PC-9 (cell line): ENCODE data around the gene TOMM5. TPM values are rescaled to one million over a fixed set of nuclear protein-coding genes. Genes with fewer than 3 reads are reported as not detected.
"Not testable (repeated sequence)": the region's sequence is repeated elsewhere in the genome, so short reads cannot be mapped to it uniquely, and the experiment has no call there.

ENCODE experiments used
- BruUV-seq: library from RNA; stranded (reverse); fragments of 400-500 nt; replicated peaks from 2 replicates; lab custom pipeline; 2021; lab: Mats Ljungman, UMichigan
- CTCF ChIA-PET: fragments of 300-600 bp; sonication (Branson Sonifier 250); formaldehyde crosslinking; loops from one replicate; lab custom pipeline; 2022; ENCODE audit warnings: antibody characterized with exemption; lab: Charles Lee
- POLR2A ChIA-PET: fragments of 300-600 bp; sonication (Branson Sonifier 250); formaldehyde crosslinking; loops from one replicate; lab custom pipeline; 2022; ENCODE audit warnings: antibody characterized with exemption; ENCODE audit not compliant: unreplicated experiment; lab: Charles Lee
- DNase-seq, 2 experiments: peaks; one replicate each; pipeline versions ENCODE4 v3.0.0 to v3.0.0-alpha.2; 2015 to 2022; ENCODE audit warnings: mixed read lengths in 1 of 2
- H2AFZ ChIP-seq: fragments of 200-600 bp; sonication (generic); 2 replicates; pipeline ENCODE4 v1.8.1; 2017; ENCODE audit warnings: antibody characterized with exemption
- H3F3A ChIP-seq: fragments of 200-600 bp; sonication (generic); 2 replicates; pipeline ENCODE4 v1.8.1; 2017; ENCODE audit warnings: antibody characterized with exemption, mild to moderate bottlenecking, low read depth; ENCODE audit not compliant: insufficient read depth
- H3K27ac ChIP-seq: fragments of 200-600 bp; sonication (generic); 2 replicates; pipeline ENCODE4 v1.6.1; 2016; ENCODE audit warnings: mixed run types
- H3K27me3 ChIP-seq: fragments of 200-600 bp; sonication (generic); 2 replicates; pipeline ENCODE4 v1.6.1; 2016; ENCODE audit warnings: low read depth, mixed run types; ENCODE audit not compliant: insufficient read depth
- H3K36me3 ChIP-seq: fragments of 200-600 bp; sonication (generic); 2 replicates; pipeline ENCODE4 v1.6.1; 2016; ENCODE audit warnings: low read depth, mixed run types
- H3K4me1 ChIP-seq: fragments of 200-600 bp; sonication (generic); replicated peaks from 2 replicates; pipeline ENCODE4 v1.6.1; 2016; ENCODE audit warnings: mixed run types; ENCODE audit not compliant: insufficient read depth
- H3K4me2 ChIP-seq: fragments of 200-600 bp; sonication (generic); 2 replicates; pipeline ENCODE4 v1.6.1; 2017; ENCODE audit warnings: mixed run types
- H3K4me3 ChIP-seq: fragments of 200-600 bp; sonication (generic); 2 replicates; pipeline ENCODE4 v1.6.1; 2016; ENCODE audit warnings: mixed run types
- H3K79me2 ChIP-seq: fragments of 200-600 bp; sonication (generic); 2 replicates; pipeline ENCODE4 v1.6.1; 2017; ENCODE audit warnings: low read depth, mixed run types
- H3K9me2 ChIP-seq: fragments of 200-600 bp; sonication (generic); 2 replicates; pipeline ENCODE4 v1.8.1; 2017; ENCODE audit warnings: mild to moderate bottlenecking; ENCODE audit not compliant: insufficient read depth
- H3K9me3 ChIP-seq: fragments of 200-600 bp; sonication (generic); 2 replicates; pipeline ENCODE4 v1.8.1; 2016; ENCODE audit warnings: low read depth; ENCODE audit not compliant: insufficient read depth
- H4K20me1 ChIP-seq: fragments of 200-600 bp; sonication (generic); 2 replicates; pipeline ENCODE4 v1.8.1; 2017; ENCODE audit not compliant: insufficient read depth
- CTCF ChIP-seq: fragments of 200-600 bp; sonication (generic); conservative IDR thresholded peaks from 2 replicates; pipeline ENCODE4 v1.6.1; 2017; ENCODE audit warnings: mixed run types, antibody characterized with exemption, mild to moderate bottlenecking, moderate library complexity
- EZH2 ChIP-seq: fragments of 200-600 bp; sonication (generic); IDR thresholded peaks from 2 replicates; pipeline ENCODE4 v1.8.0; 2017; ENCODE audit warnings: antibody characterized with exemption, low read depth
- intact Hi-C: fragments of 100-400 bp; cut with micrococcal nuclease; formaldehyde crosslinking; loops from one replicate; pipeline ENCODE4 v1.10.0; 2022; ENCODE audit not compliant: unreplicated experiment
- total RNA-seq: library from RNA; stranded (reverse); gene quantifications from 2 replicates; pipeline ENCODE4 v1.2.3, GENCODE V29; 2021

The TOMM5 gene
- total RNA-seq, 1 experiment from 2014 or later = 78.2 TPM

GRCh38 chr9:37602817-37603216 lies 10.4 kb upstream of the TOMM5 start:
- BruUV-seq = no TSS peak
- no peaks in the 10 kb centered on the region for H3K27me3 ChIP-seq
- no peaks in the 10 kb centered on the region for H3K9me3 ChIP-seq
- H2AFZ ChIP-seq = no peak overlapping the region
- no peaks in the 10 kb centered on the region for H4K20me1 ChIP-seq
- H3K4me3 ChIP-seq = no peak overlapping the region
- intact Hi-C loops = no loop called here
- H3K27ac ChIP-seq = no peak overlapping the region
- H3K9me2 ChIP-seq = no peaks in the 10 kb centered on the region
- no peaks in the 10 kb centered on the region for H3F3A ChIP-seq
- no peaks in the 10 kb centered on the region for H3K36me3 ChIP-seq
- H3K79me2 ChIP-seq = no peaks in the 10 kb centered on the region
- ChIA-PET CTCF (interaction anchor here (0.6 kb wide), 1 partner anchor 464 kb away, joined by 4 read pairs; no protein-coding TSS in a partner anchor), POLR2A (interaction anchor here (0.5 to 0.6 kb wide), 2 partner anchors 642 to 743 kb away, joined by 5 to 21 read pairs; no protein-coding TSS in a partner anchor)
- peak; percentile 60 to 72 for DNase-seq
- TF ChIP-seq CTCF (no peak), EZH2 (no peak)
- peaks cover 12% of the 10 kb centered on the region for H3K4me1 ChIP-seq
- H3K4me2 ChIP-seq = peak overlapping the region; percentile 48

- H2AFZ ChIP-seq, H3K9me3 ChIP-seq, H3K36me3 ChIP-seq, H4K20me1 ChIP-seq, H3K9me2 ChIP-seq, H3K79me2 ChIP-seq, BruUV-seq, H3K27ac ChIP-seq, H3K27me3 ChIP-seq, DNase-seq, H3F3A ChIP-seq, CTCF ChIA-PET, intact Hi-C loops, H3K4me3 ChIP-seq: not testable (repeated sequence)
- Histone ChIP-seq H3K4me2 (peak overlapping the region; percentile 48), H3K4me1 (peaks cover 12% of the 10 kb centered on the region)
- POLR2A ChIA-PET = interaction anchor here (0.5 kb wide), 1 partner anchor 742 kb away, joined by 5 read pairs; no protein-coding TSS in a partner anchor
Observed at GRCh38 chr9:37602061-37602460, 9.7 kb upstream of the TOMM5 start.

GRCh38 chr9:37596504-37596903 lies 4.1 kb upstream of the TOMM5 start:
- no peaks in the 10 kb centered on the region for H3K9me2 ChIP-seq
- no peaks in the 10 kb centered on the region for H4K20me1 ChIP-seq
- no peaks in the 10 kb centered on the region for H3K27me3 ChIP-seq
- intact Hi-C loops = no loop called here
- peaks cover 9% of the 10 kb centered on the region for H3K79me2 ChIP-seq
- no peaks in the 10 kb centered on the region for H3K9me3 ChIP-seq
- no peak for DNase-seq
- H3K27ac ChIP-seq = no peak overlapping the region
- no peak overlapping the region for H3K4me3 ChIP-seq
- H3F3A ChIP-seq = no peaks in the 10 kb centered on the region
- CTCF ChIA-PET = no interaction called here
- POLR2A ChIA-PET = no interaction called here
- no peaks in the 10 kb centered on the region for H3K4me1 ChIP-seq
- no peak for TF ChIP-seq EZH2
- TF ChIP-seq CTCF = no peak
- H3K4me2 ChIP-seq = no peak overlapping the region
- no peaks in the 10 kb centered on the region for H3K36me3 ChIP-seq
- no peak overlapping the region for H2AFZ ChIP-seq
- BruUV-seq = no TSS peak
